A673 (cell line): ENCODE data around the gene RNF213. TPM values are rescaled to one million over a fixed set of nuclear protein-coding genes. Genes with fewer than 3 reads are reported as not detected.

Experiments
- BruUV-seq: library from RNA; stranded (reverse); fragments of 400-500 nt; replicated peaks from 2 replicates; lab custom pipeline; 2021; lab: Mats Ljungman, UMichigan
- CTCF ChIA-PET: fragments of 300-600 bp; sonication (Branson Sonifier 250); formaldehyde crosslinking; loops from one replicate; lab custom pipeline; 2022; ENCODE audit warnings: antibody characterized with exemption; lab: Charles Lee
- POLR2A ChIA-PET: fragments of 300-600 bp; sonication (Branson Sonifier 250); formaldehyde crosslinking; loops from one replicate; lab custom pipeline; 2022; ENCODE audit warnings: antibody characterized with exemption; ENCODE audit not compliant: low non-redundant PET; lab: Charles Lee
- DNase-seq: peaks from one replicate; pipeline ENCODE4 v3.0.0-alpha.2; 2015; ENCODE audit warnings: low spot score
- H3K27ac ChIP-seq: fragments of 200-600 bp; sonication (generic); 2 replicates; pipeline ENCODE4 v1.5.1; 2016; ENCODE audit warnings: mixed run types, low read depth, mild to moderate bottlenecking, mixed read lengths, antibody characterized with exemption, low read length; ENCODE audit not compliant: poor library complexity, severe bottlenecking
- H3K27me3 ChIP-seq: fragments of 200-600 bp; sonication (generic); replicated peaks from 2 replicates; pipeline ENCODE4 v1.6.1; 2017; ENCODE audit warnings: mixed run types, low read depth, mild to moderate bottlenecking, mixed read lengths, antibody characterized with exemption, low read length; ENCODE audit not compliant: insufficient read depth, poor library complexity
- H3K36me3 ChIP-seq: fragments of 200-600 bp; sonication (generic); 2 replicates; pipeline ENCODE4 v1.6.1; 2016; ENCODE audit warnings: mixed run types, mild to moderate bottlenecking, mixed read lengths, antibody characterized with exemption, low read length; ENCODE audit not compliant: insufficient read depth, poor library complexity, severe bottlenecking
- H3K4me1 ChIP-seq: fragments of 200-600 bp; sonication (generic); 2 replicates; pipeline ENCODE4 v1.6.1; 2017; ENCODE audit warnings: mixed run types, mild to moderate bottlenecking, mixed read lengths, antibody characterized with exemption, low read length; ENCODE audit not compliant: insufficient read depth, poor library complexity, severe bottlenecking
- H3K4me3 ChIP-seq: fragments of 200-600 bp; sonication (generic); 2 replicates; pipeline ENCODE4 v1.5.1; 2016; ENCODE audit warnings: low read depth, mixed run types, mild to moderate bottlenecking, mixed read lengths, low read length; ENCODE audit not compliant: poor library complexity, severe bottlenecking
- H3K9me3 ChIP-seq: fragments of 200-600 bp; sonication (generic); 2 replicates; pipeline ENCODE4 v1.6.1; 2016; ENCODE audit warnings: mixed run types, low read depth, mild to moderate bottlenecking, mixed read lengths, antibody characterized with exemption, low read length; ENCODE audit not compliant: poor library complexity, severe bottlenecking
- EZH2 ChIP-seq: fragments of 200-600 bp; sonication (generic); IDR thresholded peaks from 2 replicates; pipeline ENCODE4 v1.6.1; 2017; ENCODE audit warnings: borderline replicate concordance, low read depth, mild to moderate bottlenecking, mixed read lengths, antibody characterized with exemption, low read length; ENCODE audit not compliant: poor library complexity, severe bottlenecking
- intact Hi-C: fragments of 100-400 bp; cut with micrococcal nuclease; formaldehyde crosslinking; loops from one replicate; pipeline ENCODE4 v1.10.0; 2022; ENCODE audit not compliant: unreplicated experiment
- total RNA-seq: library from RNA; stranded (reverse); gene quantifications from 2 replicates; pipeline ENCODE4 v1.2.3, GENCODE V29; 2021
- TF ChIP-seq, protein P1 (sequence below): fragments of 300-800, 200-600 bp; sonication (generic); conservative IDR thresholded peaks from 2 replicates; pipeline ENCODE4 v1.5.1; 2017; ENCODE audit warnings: low read depth, mild to moderate bottlenecking, antibody characterized with exemption, low read length, moderate library complexity, mixed read lengths

Gene RNF213
- total RNA-seq, 1 experiment from 2014 or later: 78.0 TPM

DNA sequence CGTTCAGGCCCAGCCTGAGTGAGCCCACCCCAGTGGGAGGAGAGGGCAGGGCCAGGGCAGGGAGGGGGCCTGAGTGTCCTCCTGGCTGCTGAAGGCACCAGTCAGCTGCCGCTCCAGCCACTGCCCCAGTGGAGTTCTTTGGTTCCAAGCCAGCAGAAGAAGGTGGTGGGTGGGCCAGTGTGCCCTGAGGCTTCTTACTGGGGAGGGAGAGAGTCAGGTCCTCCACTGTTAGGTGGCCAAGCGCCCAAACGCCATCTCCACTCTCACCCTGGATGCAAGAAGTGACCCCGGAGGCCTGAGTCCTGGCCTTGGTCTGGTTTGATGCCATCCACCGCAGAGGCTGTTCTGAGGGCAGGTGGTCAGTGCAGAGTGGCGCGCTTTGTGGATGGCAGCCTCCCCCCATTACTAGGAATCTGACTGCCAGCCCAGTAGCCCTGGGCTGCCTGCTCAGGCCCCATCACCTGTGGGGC, 2.2 kb downstream of the RNF213 start:
- peak overlapping the region; percentile 8 for H3K4me3 ChIP-seq
- H3K9me3 ChIP-seq: no peaks in the 10 kb centered on the region
- POLR2A ChIA-PET: no interaction called here
- peak overlapping the region; percentile 89 for H3K27ac ChIP-seq
- H3K36me3 ChIP-seq: peaks cover 7% of the 10 kb centered on the region
- no peak for DNase-seq
- TF ChIP-seq EZH2: no peak
- TF ChIP-seq, protein P1, sequence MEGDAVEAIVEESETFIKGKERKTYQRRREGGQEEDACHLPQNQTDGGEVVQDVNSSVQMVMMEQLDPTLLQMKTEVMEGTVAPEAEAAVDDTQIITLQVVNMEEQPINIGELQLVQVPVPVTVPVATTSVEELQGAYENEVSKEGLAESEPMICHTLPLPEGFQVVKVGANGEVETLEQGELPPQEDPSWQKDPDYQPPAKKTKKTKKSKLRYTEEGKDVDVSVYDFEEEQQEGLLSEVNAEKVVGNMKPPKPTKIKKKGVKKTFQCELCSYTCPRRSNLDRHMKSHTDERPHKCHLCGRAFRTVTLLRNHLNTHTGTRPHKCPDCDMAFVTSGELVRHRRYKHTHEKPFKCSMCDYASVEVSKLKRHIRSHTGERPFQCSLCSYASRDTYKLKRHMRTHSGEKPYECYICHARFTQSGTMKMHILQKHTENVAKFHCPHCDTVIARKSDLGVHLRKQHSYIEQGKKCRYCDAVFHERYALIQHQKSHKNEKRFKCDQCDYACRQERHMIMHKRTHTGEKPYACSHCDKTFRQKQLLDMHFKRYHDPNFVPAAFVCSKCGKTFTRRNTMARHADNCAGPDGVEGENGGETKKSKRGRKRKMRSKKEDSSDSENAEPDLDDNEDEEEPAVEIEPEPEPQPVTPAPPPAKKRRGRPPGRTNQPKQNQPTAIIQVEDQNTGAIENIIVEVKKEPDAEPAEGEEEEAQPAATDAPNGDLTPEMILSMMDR: no peak
- CTCF ChIA-PET: interaction anchor here (0.6 kb wide), 1 partner anchor 129 kb away, joined by 5 read pairs; no protein-coding TSS in a partner anchor
- H3K4me1 ChIP-seq: peaks cover 20% of the 10 kb centered on the region
- BruUV-seq: no TSS peak
- no peaks in the 10 kb centered on the region for H3K27me3 ChIP-seq
- intact Hi-C loops: no loop called here

DNA sequence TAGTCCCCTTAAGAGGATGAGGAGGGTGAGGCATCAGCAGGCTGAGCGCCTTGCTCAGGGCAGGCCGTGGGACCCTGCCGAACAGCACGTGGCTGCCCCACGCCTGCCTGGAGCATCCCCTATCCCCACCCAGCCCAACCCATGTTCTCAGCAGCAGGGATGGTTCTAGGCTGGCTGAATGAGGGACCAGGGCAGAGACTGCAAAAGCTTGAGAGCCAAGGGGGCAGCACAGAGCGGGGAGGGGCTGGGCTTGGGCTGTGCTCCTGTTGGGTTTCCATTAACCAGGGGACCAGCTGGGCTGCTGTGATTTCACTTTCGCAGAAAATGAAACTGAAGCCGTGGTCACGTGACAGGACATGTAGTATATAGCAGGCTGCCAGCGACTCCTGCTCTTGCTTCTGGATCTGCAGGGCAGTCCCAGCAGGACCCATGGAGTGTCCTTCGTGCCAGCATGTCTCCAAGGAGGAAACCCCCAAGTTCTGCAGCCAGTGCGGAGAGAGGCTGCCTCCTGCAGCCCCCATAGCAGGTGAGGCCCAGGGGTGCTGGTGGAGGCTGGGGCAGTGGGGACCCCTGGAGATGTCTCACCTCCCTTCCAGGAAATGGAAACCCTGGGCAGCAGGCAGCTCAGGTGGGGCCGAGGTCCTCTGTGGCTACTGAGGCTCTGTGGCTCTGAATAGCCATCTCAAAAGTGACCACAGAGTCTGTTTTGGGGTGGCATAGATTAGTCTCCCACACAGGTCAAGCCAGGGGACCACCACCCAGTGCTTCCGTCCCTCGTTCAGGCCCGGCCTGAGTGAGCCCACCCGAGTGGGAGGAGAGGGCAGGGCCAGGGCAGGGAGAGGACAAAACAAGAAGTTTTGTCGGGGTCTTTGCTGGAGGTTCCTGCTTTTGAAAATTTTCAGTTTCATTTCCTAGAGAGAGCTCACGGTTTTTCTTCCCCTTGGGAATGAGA, 2.9 kb downstream of the RNF213 start:
- Histone ChIP-seq H3K36me3 (peaks cover 7% of the 10 kb centered on the region), H3K9me3 (no peaks in the 10 kb centered on the region), H3K4me3 (peak overlapping the region; percentile 8), H3K27me3 (no peaks in the 10 kb centered on the region), H3K4me1 (peaks cover 20% of the 10 kb centered on the region), H3K27ac (peak overlapping the region; percentile 89)
- ChIA-PET POLR2A (no interaction called here), CTCF (interaction anchor here (0.7 kb wide), 1 partner anchor 98 kb away, joined by 4 read pairs; no protein-coding TSS in a partner anchor)
- BruUV-seq: no TSS peak
- intact Hi-C loops: no loop called here
- peak; percentile 93 for DNase-seq
- TF ChIP-seq, protein P1: no peak
- TF ChIP-seq EZH2: no peak

- Histone ChIP-seq H3K27me3 (no peaks in the 10 kb centered on the region), H3K4me1 (peaks cover 20% of the 10 kb centered on the region), H3K9me3 (no peaks in the 10 kb centered on the region), H3K4me3 (no peak overlapping the region), H3K36me3 (peaks cover 7% of the 10 kb centered on the region), H3K27ac (peak overlapping the region; percentile 60)
- BruUV-seq: no TSS peak
- intact Hi-C loops: no loop called here
- TF ChIP-seq, protein P1: no peak
- ChIA-PET POLR2A (no interaction called here), CTCF (no interaction called here)
- no peak for DNase-seq
These were observed 3.8 kb downstream of the RNF213 start for GRCh38 chr17:80264205-80265075.
